RWPE2 (cell line): Measurements from ENCODE around the gene RNF39.
A peak's percentile ranks its signal among the peaks of the same experiment; 100 is the strongest.

ENCODE experiments used
- ATAC-seq: fragments of 200-7000 bp; cut with Tn5 transposase; 3 replicates; pipeline ENCODE4 v1.9.1; 2021; ENCODE audit warnings: low read depth
- DNase-seq: peaks from one replicate; pipeline ENCODE4 v3.0.0-alpha.2; 2020; ENCODE audit warnings: low spot score
- H3K27ac ChIP-seq: fragments of 450-650 bp; 2 replicates; pipeline ENCODE4 v1.5.1; 2017; ENCODE audit warnings: mild to moderate bottlenecking; ENCODE audit not compliant: poor library complexity, severe bottlenecking
- H3K27me3 ChIP-seq: fragments of 250-450 bp; sonication (Bioruptor Pico); 2 replicates; pipeline ENCODE4 v1.5.1; 2021; ENCODE audit warnings: mild to moderate bottlenecking, moderate library complexity; ENCODE audit not compliant: insufficient read depth, poor library complexity, severe bottlenecking
- H3K36me3 ChIP-seq: fragments of 250-450 bp; sonication (Bioruptor Pico); 2 replicates; pipeline ENCODE4 v1.5.1; 2020; ENCODE audit warnings: low read depth, mild to moderate bottlenecking, moderate library complexity
- H3K4me1 ChIP-seq: fragments of 250-450 bp; sonication (Bioruptor Pico); 2 replicates; pipeline ENCODE4 v1.5.1; 2021; ENCODE audit warnings: mild to moderate bottlenecking, moderate library complexity; ENCODE audit not compliant: insufficient read depth, poor library complexity, severe bottlenecking
- H3K4me3 ChIP-seq: fragments of 250-450 bp; sonication (Bioruptor Pico); 2 replicates; pipeline ENCODE4 v1.5.1; 2021; ENCODE audit warnings: mild to moderate bottlenecking, moderate library complexity; ENCODE audit not compliant: severe bottlenecking
- H3K9me3 ChIP-seq: fragments of 250-450 bp; sonication (Bioruptor Pico); 2 replicates; pipeline ENCODE4 v1.5.1; 2021; ENCODE audit warnings: mild to moderate bottlenecking, moderate library complexity; ENCODE audit not compliant: severe bottlenecking
- CTCF ChIP-seq: fragments of 450-650 bp; IDR thresholded peaks from one replicate; pipeline ENCODE4 v1.5.1; 2017; ENCODE audit warnings: mild to moderate bottlenecking, moderate library complexity; ENCODE audit not compliant: poor library complexity, severe bottlenecking

The RNF39 gene

GRCh38 chr6:30101444-30102413 lies 26.2 kb upstream of the RNF39 start:
- H3K4me3 ChIP-seq: peak overlapping the region; percentile 23
- H3K27me3 ChIP-seq: no peaks in the 10 kb centered on the region
- H3K9me3 ChIP-seq: no peaks in the 10 kb centered on the region
- TF ChIP-seq CTCF: no peak
- DNase-seq (peak; percentile 92), ATAC-seq (peak; percentile 87)
- H3K4me1 ChIP-seq: peaks cover 12% of the 10 kb centered on the region
- peak overlapping the region; percentile 40 for H3K27ac ChIP-seq
- no peaks in the 10 kb centered on the region for H3K36me3 ChIP-seq

GRCh38 chr6:30100585-30101443 lies 25.2 kb upstream of the RNF39 start:
- Histone ChIP-seq H3K27me3 (no peaks in the 10 kb centered on the region), H3K27ac (peak overlapping the region; percentile 40), H3K36me3 (no peaks in the 10 kb centered on the region), H3K4me3 (peak overlapping the region; percentile 23), H3K9me3 (no peaks in the 10 kb centered on the region), H3K4me1 (peaks cover 12% of the 10 kb centered on the region)
- ATAC-seq (peak; percentile 53), DNase-seq (no peak)
- TF ChIP-seq CTCF: no peak

- H3K36me3 ChIP-seq: no peaks in the 10 kb centered on the region
- no peaks in the 10 kb centered on the region for H3K9me3 ChIP-seq
- no peak for TF ChIP-seq CTCF
- H3K4me1 ChIP-seq: peaks cover 12% of the 10 kb centered on the region
- no peaks in the 10 kb centered on the region for H3K27me3 ChIP-seq
- no peak overlapping the region for H3K4me3 ChIP-seq
- no peak for DNase-seq
- no peak for ATAC-seq
- H3K27ac ChIP-seq: peak overlapping the region; percentile 40
Observed at GRCh38 chr6:30100154-30100553, 24.6 kb upstream of the RNF39 start.

GRCh38 chr6:30097902-30098768 lies 22.6 kb upstream of the RNF39 start:
- Histone ChIP-seq H3K27ac (no peak overlapping the region), H3K27me3 (no peaks in the 10 kb centered on the region), H3K4me3 (no peak overlapping the region), H3K9me3 (no peaks in the 10 kb centered on the region), H3K36me3 (no peaks in the 10 kb centered on the region), H3K4me1 (peaks cover 12% of the 10 kb centered on the region)
- no peak for TF ChIP-seq CTCF
- ATAC-seq (no peak), DNase-seq (no peak)
